Lower leg skin (tissue), 4 donors: ENCODE measurements around the gene MRFAP1L1. TPM values are rescaled to one million over a fixed set of nuclear protein-coding genes. Genes with fewer than 3 reads are reported as not detected.
A peak's percentile ranks its signal among the peaks of the same experiment; 100 is the strongest.

Source experiments
- DNase-seq, 2 donors: peaks; one replicate each; pipeline ENCODE4 v3.0.0-alpha.2; 2019; ENCODE audit warnings: low spot score in 2 of 2
- H3K4me3 ChIP-seq: fragments of 200-600 bp; sonication (generic); 2 replicates; pipeline ENCODE4 v1.5.1; 2017; ENCODE audit warnings: mild to moderate bottlenecking, low read depth; ENCODE audit not compliant: poor library complexity, severe bottlenecking
- POLR2A ChIP-seq, 2 donors: fragments of 450-650 bp; IDR thresholded peaks; one replicate each; pipeline ENCODE4 v1.6.1; 2016 to 2017; ENCODE audit warnings: antibody characterized with exemption in 2 of 2, mild to moderate bottlenecking in 1 of 2, moderate library complexity in 1 of 2
- WGBS, 2 donors: methylation state at CpG; one replicate each; pipeline ENCODE4 v1.1.5; 2018; 5-methylcytosine and 5-hydroxymethylcytosine counted together
- intact Hi-C: fragments of 100-400 bp; cut with DNase I; formaldehyde crosslinking; loops from one replicate; pipeline ENCODE4 v1.15.0; 2023; ENCODE audit warnings: low total_unique reads
- total RNA-seq, 4 donors: library from RNA; depleted of rRNA; stranded (reverse); fragments of >200 nt; gene quantifications; one replicate each; pipeline ENCODE4 v1.1.0, GENCODE V29; 2016
- TF ChIP-seq, protein P1 (sequence below), 3 donors: fragments of 450-650 bp; IDR thresholded peaks; one replicate each; pipeline ENCODE4 v1.5.1; 2016; ENCODE audit warnings: antibody characterized with exemption in 3 of 3, mild to moderate bottlenecking in 3 of 3, moderate library complexity in 2 of 3

The MRFAP1L1 gene
- total RNA-seq, 4 donors from 2014 or later = 52.8 to 73.8 (median 69.1) TPM

DNA sequence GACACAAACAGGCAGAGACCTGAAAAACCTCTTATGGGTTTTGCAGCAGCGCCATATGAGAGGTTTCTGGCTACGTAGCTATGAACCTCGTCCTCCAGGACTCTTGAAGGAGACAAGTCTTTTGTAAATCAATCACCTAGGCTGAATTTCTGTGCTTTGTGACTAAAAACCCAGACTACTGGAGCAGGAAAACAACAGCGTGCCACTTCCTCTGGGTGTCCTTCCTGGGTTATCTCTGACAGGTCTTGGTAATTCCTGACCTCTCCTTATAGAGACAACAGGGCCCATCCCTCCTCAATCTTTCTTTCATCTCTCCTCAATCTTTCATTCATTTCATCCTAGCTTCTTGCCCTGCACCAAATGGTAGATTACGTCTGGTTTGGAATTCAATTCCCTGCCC lies 10.3 kb downstream of the MRFAP1L1 start:
- TF ChIP-seq POLR2A (IDR thresholded peaks at IDR 0.05) = no peak
- TF ChIP-seq, protein P1, sequence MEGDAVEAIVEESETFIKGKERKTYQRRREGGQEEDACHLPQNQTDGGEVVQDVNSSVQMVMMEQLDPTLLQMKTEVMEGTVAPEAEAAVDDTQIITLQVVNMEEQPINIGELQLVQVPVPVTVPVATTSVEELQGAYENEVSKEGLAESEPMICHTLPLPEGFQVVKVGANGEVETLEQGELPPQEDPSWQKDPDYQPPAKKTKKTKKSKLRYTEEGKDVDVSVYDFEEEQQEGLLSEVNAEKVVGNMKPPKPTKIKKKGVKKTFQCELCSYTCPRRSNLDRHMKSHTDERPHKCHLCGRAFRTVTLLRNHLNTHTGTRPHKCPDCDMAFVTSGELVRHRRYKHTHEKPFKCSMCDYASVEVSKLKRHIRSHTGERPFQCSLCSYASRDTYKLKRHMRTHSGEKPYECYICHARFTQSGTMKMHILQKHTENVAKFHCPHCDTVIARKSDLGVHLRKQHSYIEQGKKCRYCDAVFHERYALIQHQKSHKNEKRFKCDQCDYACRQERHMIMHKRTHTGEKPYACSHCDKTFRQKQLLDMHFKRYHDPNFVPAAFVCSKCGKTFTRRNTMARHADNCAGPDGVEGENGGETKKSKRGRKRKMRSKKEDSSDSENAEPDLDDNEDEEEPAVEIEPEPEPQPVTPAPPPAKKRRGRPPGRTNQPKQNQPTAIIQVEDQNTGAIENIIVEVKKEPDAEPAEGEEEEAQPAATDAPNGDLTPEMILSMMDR (IDR thresholded peaks at IDR 0.05) = no peak
- intact Hi-C loops = no loop called here
- no peak for DNase-seq
- no peak overlapping the region for H3K4me3 ChIP-seq
- 86 to 88% methylated on average over 5 of the region's 5 CpGs for WGBS, 2 donors

DNA sequence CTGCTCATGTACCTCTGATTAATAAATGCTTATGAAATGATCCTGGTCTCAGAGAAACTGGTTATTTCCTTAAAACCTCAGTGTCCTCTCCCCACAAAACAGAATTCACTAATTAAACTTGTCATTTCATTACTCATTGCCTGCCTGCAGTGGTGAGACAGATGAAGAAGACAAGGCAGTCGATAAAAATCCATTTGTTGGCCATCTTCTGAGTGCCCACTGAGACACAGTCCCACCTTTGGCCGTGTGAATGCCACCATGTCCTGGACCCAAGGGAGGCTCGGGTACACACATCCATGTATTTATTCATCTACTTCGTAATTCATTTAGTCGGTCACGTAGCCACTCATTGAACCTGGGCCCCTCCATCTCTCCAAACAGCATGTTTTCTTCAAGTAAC lies 12.5 kb downstream of the MRFAP1L1 start:
- TF ChIP-seq, protein P1 (IDR thresholded peaks at IDR 0.05) = no peak
- TF ChIP-seq POLR2A (IDR thresholded peaks at IDR 0.05) = no peak
- 90 to 94% methylated on average over 6 of the region's 6 CpGs for WGBS, 2 donors
- H3K4me3 ChIP-seq = no peak overlapping the region
- DNase-seq = no peak
- intact Hi-C loops = no loop called here

DNA sequence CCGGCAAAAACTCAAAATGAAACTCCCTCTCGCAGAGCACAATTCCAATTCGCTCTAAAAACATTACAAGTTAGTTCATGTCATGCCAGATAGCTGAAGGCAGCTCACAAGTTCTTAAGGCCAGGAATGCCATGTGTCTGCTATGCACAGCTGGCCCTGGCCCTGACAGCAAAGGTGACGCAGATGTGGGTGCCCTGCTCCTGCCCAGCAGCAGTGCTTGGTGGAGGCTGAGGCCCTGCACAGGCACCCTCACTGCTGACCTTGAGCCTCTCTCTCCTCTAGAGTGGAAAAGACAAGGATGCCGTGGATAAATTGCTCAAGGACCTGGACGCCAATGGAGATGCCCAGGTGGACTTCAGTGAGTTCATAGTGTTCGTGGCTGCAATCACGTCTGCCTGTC lies 13.1 kb downstream of the MRFAP1L1 start:
- intact Hi-C loops = no loop called here
- H3K4me3 ChIP-seq = no peak overlapping the region

DNA sequence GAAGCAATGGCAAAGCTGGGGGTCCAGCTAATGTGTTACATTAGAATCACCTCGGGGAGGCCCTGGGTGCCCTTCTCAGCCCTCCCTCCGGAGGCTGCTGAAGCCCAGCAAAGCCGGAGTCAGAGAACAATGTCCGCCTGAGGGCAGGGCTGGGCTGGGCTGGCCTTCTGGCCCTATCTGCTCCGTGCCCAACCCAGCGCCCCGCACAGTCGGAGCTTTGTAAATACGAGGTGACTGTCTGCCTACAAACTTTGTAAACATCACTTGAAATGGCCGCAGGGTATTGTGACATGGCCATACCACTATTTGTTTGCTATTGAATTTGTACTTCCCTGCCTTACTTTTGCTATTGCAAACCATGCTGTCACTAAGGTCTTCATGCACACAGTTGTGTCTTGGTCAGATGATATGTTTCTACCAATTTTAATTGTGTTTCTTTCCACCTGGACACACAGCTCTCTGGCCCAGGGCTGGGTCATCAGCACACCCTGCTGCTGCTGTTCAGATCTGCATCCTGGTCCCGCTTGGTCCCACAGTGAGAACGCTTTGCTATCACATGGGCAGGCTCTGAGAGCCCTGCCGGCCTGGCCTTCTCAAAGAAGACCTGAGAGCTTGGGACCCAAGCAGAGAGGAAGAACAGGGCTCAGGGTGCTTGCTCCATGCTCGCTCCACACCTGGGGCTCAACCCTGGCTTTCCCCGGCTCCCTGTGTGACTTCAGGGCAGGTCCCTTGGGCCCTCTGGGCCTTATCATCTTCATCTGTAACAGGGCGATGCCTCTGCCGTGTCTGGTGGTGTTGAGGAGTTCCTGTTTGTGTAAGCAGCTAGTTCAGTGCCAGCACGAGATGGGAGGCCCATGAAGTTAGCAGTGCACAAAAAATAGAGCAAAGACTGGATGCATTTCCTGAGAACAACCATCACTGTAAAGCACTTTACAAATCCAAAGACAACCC lies 13.7 kb downstream of the MRFAP1L1 start:
- DNase-seq = no peak
- H3K4me3 ChIP-seq = no peak overlapping the region
- intact Hi-C loops = no loop called here
- no peak for TF ChIP-seq POLR2A (IDR thresholded peaks at IDR 0.05)
- TF ChIP-seq, protein P1 (IDR thresholded peaks at IDR 0.05) = peak in 1 of 3 donors; percentile 42
- 55 to 60% methylated on average over 14 to 18 of the region's 18 CpGs for WGBS, 2 donors

More for the DNA sequence above, 13.1 kb downstream of the MRFAP1L1 start:
- WGBS, 2 donors = 48 to 54% methylated on average over 8 of the region's 8 CpGs
- no peak for DNase-seq
- TF ChIP-seq POLR2A (IDR thresholded peaks at IDR 0.05) = no peak
- TF ChIP-seq, protein P1 (IDR thresholded peaks at IDR 0.05) = no peak

DNA sequence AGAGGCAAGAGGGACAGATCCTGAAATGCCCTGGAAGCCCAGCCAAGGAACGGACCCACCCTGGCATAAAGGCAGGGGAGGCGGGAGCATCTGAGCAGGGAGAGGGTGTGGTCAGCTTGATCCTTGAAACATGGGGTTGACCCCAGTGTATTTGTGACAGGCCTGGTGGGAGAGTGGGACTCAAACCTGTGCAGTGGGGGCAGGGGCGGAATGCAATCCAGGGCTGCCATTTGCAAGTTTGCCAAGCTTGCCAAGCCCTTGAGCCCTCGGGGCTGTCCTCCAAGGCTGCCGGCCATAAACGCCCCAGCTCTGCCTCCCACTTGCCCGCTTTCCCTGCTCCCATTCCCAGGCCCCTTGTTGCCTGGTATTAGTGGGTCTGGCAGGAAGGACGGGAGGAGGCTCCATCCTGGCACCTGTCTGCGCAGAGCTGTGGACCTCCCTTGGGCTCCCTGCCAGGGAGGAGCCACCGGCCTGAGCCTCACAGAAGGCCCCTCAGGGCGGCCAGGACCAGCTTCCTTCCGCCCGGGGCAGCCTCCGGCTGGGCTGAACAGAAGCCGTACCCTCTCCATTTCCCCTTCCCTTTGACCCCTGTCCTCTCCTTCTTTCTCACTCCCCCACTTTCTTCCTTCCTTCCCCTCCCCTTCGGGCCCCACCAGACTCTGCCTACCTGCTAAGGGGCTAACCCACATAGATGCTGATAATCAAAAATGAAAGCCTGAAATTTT lies 15.3 kb downstream of the MRFAP1L1 start:
- WGBS, 2 donors = 73 to 77% methylated on average over 11 to 16 of the region's 16 CpGs
- intact Hi-C loops = no loop called here
- no peak overlapping the region for H3K4me3 ChIP-seq
- TF ChIP-seq POLR2A (IDR thresholded peaks at IDR 0.05) = no peak
- TF ChIP-seq, protein P1 (IDR thresholded peaks at IDR 0.05) = no peak
- no peak for DNase-seq
